ENCODE measurements around the gene WFIKKN2. TPM values are rescaled to one million over a fixed set of nuclear protein-coding genes. Genes with fewer than 3 reads are reported as not detected.

The WFIKKN2 gene
- total and polyA plus RNA-seq, 10 of the 15 experiments (the other 5 are each of a cell fraction or from before 2014, with no cell fraction given): 0.06 TPM; not detected in 9

- intact Hi-C loops (cut with micrococcal nuclease; ENCODE audit: unreplicated experiment): no loop called here
- 45% methylated on average over 19 of the region's 19 CpGs for WGBS (ENCODE audit: insufficient coverage, insufficient replicate concordance, low lambda C conversion rate, missing lambda C conversion rate)
- no peak for DNase-seq (ENCODE audit: low read depth, low spot score)
- in situ Hi-C loops (cut with MboI): no loop called here
- no peak overlapping the region for H2AFZ ChIP-seq (ENCODE audit: control insufficient read depth, low read depth, low read length)
- H3K9ac ChIP-seq (ENCODE audit: control insufficient read depth, insufficient read depth, low read length): no peak overlapping the region
- H3K4me1 ChIP-seq (ENCODE audit: control insufficient read depth, insufficient read depth, low read length): no peaks in the 10 kb centered on the region
- no peak for TF ChIP-seq NFIC (IDR thresholded peaks at IDR 0.05; ENCODE audit: low read depth, low read length)
- no peak for TF ChIP-seq CBX5 (IDR thresholded peaks at IDR 0.05; ENCODE audit: low read depth)
- TF ChIP-seq PAX5 (IDR thresholded peaks at IDR 0.05; ENCODE audit: borderline replicate concordance, low read depth, low read length): no peak
- TF ChIP-seq ZNF207 (IDR thresholded peaks at IDR 0.05; ENCODE audit: borderline replicate concordance): no peak
- no peak overlapping the region for H3K27ac ChIP-seq (ENCODE audit: control insufficient read depth, insufficient read depth)
- no TSS peak for BruUV-seq (replicated peaks)
- CTCF ChIA-PET: interaction anchor here (0.9 to 1.1 kb wide), 3 partner anchors 16 to 18 kb away, joined by 3 to 4 read pairs (median 4); no protein-coding TSS in a partner anchor
- RAD21 ChIA-PET (ENCODE audit: unreplicated experiment): no interaction called here
- no peaks in the 10 kb centered on the region for H3K9me3 ChIP-seq (replicated peaks; ENCODE audit: control insufficient read depth, insufficient read depth, low read length)
- ATAC-seq: no peak
- no peaks in the 10 kb centered on the region for H3K79me2 ChIP-seq (ENCODE audit: control insufficient read depth, insufficient read depth, low read length)
- no peak overlapping the region for H3K4me3 ChIP-seq
- POLR2A ChIA-PET: no interaction called here
- H3K4me2 ChIP-seq (ENCODE audit: control insufficient read depth, insufficient read depth): no peak overlapping the region
- no peaks in the 10 kb centered on the region; a peak in 1 of 4 replicates for H3K27me3 ChIP-seq (replicated peaks in 1 of 2; ENCODE audit: control insufficient read depth in 2 of 2, insufficient read depth in 2 of 2, low read length in 1 of 2)
- H4K20me1 ChIP-seq (ENCODE audit: control insufficient read depth, insufficient read depth): no peaks in the 10 kb centered on the region
- SMC1A ChIA-PET (ENCODE audit: uncharacterized antibody, unreplicated experiment): no interaction called here
- H3K36me3 ChIP-seq (ENCODE audit: control insufficient read depth in 2 of 2, insufficient read depth in 2 of 2, low read length in 1 of 2): no peaks in the 10 kb centered on the region
- no peak for FAIRE-seq
Measured at GRCh38 chr17:50798424-50799288, 36.7 kb upstream of the WFIKKN2 start.

DNA sequence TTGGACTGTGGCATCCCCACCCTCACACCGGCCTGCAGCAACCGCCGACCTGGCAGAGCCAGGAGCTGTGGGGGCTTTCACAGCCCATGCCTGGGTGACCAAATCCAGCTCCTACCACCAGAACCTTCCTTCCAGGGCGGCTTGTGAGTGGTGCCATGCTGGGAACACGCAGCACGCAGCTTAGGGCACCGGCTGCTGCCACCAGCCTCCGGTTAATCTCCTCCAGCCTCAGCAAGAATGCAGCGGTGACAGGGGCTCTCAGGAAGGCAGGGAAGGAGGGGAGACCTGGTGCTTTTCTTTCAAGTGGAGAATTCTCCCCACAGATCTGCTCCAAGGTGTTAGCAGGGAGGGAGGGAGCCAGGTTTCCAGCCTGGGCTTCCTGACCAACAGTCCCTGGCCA, 35.8 kb upstream of the WFIKKN2 start:
- in situ Hi-C loops (cut with MboI) (no loop called here), intact Hi-C loops (cut with micrococcal nuclease; ENCODE audit: unreplicated experiment) (no loop called here)
- ChIA-PET RAD21 (ENCODE audit: unreplicated experiment) (no interaction called here), CTCF (interaction anchor here (1.0 kb wide), 1 partner anchor 17 kb away, joined by 3 read pairs; no protein-coding TSS in a partner anchor), POLR2A (no interaction called here), SMC1A (ENCODE audit: uncharacterized antibody, unreplicated experiment) (no interaction called here)
- no peak for ATAC-seq
- no peaks in the 10 kb centered on the region for H3K36me3 ChIP-seq (ENCODE audit: control insufficient read depth in 2 of 2, insufficient read depth in 2 of 2, low read length in 1 of 2)
- H3K4me3 ChIP-seq: no peak overlapping the region
- WGBS (ENCODE audit: insufficient coverage, insufficient replicate concordance, low lambda C conversion rate, missing lambda C conversion rate): 64% methylated on average over 9 of the region's 9 CpGs
- FAIRE-seq: no peak
- H4K20me1 ChIP-seq (ENCODE audit: control insufficient read depth, insufficient read depth): no peaks in the 10 kb centered on the region
- DNase-seq (ENCODE audit: low read depth, low spot score): no peak
- no peak overlapping the region for H3K27ac ChIP-seq (ENCODE audit: control insufficient read depth, insufficient read depth)
- no peaks in the 10 kb centered on the region for H3K79me2 ChIP-seq (ENCODE audit: control insufficient read depth, insufficient read depth, low read length)
- H3K4me1 ChIP-seq (ENCODE audit: control insufficient read depth, insufficient read depth, low read length): no peaks in the 10 kb centered on the region
- no peak overlapping the region for H3K9ac ChIP-seq (ENCODE audit: control insufficient read depth, insufficient read depth, low read length)
- H3K4me2 ChIP-seq (ENCODE audit: control insufficient read depth, insufficient read depth): no peak overlapping the region
- no peaks in the 10 kb centered on the region; a peak in 1 of 4 replicates for H3K27me3 ChIP-seq (replicated peaks in 1 of 2; ENCODE audit: control insufficient read depth in 2 of 2, insufficient read depth in 2 of 2, low read length in 1 of 2)
- no peaks in the 10 kb centered on the region for H3K9me3 ChIP-seq (replicated peaks; ENCODE audit: control insufficient read depth, insufficient read depth, low read length)
- BruUV-seq (replicated peaks): no TSS peak
- no peak overlapping the region for H2AFZ ChIP-seq (ENCODE audit: control insufficient read depth, low read depth, low read length)
- TF ChIP-seq ASH2L (IDR thresholded peaks at IDR 0.05; ENCODE audit: borderline replicate concordance, low read depth) (no peak), ZNF592 (IDR thresholded peaks at IDR 0.05) (no peak), TARDBP (IDR thresholded peaks at IDR 0.05; ENCODE audit: borderline replicate concordance) (no peak), ESRRA (IDR thresholded peaks at IDR 0.05; ENCODE audit: low read length) (no peak)
- TF ChIP-seq, protein P1, sequence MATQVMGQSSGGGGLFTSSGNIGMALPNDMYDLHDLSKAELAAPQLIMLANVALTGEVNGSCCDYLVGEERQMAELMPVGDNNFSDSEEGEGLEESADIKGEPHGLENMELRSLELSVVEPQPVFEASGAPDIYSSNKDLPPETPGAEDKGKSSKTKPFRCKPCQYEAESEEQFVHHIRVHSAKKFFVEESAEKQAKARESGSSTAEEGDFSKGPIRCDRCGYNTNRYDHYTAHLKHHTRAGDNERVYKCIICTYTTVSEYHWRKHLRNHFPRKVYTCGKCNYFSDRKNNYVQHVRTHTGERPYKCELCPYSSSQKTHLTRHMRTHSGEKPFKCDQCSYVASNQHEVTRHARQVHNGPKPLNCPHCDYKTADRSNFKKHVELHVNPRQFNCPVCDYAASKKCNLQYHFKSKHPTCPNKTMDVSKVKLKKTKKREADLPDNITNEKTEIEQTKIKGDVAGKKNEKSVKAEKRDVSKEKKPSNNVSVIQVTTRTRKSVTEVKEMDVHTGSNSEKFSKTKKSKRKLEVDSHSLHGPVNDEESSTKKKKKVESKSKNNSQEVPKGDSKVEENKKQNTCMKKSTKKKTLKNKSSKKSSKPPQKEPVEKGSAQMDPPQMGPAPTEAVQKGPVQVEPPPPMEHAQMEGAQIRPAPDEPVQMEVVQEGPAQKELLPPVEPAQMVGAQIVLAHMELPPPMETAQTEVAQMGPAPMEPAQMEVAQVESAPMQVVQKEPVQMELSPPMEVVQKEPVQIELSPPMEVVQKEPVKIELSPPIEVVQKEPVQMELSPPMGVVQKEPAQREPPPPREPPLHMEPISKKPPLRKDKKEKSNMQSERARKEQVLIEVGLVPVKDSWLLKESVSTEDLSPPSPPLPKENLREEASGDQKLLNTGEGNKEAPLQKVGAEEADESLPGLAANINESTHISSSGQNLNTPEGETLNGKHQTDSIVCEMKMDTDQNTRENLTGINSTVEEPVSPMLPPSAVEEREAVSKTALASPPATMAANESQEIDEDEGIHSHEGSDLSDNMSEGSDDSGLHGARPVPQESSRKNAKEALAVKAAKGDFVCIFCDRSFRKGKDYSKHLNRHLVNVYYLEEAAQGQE (IDR thresholded peaks at IDR 0.05; ENCODE audit: low read depth, low read length): no peak

Data from GM12878 (cell line).